Hindlimb muscle (tissue), 1 donor: Measurements from ENCODE around the gene LIN7B. TPM values are rescaled to one million over a fixed set of nuclear protein-coding genes. Genes with fewer than 3 reads are reported as not detected.
A peak's percentile ranks its signal among the peaks of the same experiment; 100 is the strongest.
"Not testable (repeated sequence)": the region's sequence is repeated elsewhere in the genome, so short reads cannot be mapped to it uniquely, and the experiment has no call there.

Source experiments
- DNase-seq: peaks from one replicate; pipeline ENCODE4 v3.0.0-alpha.2; 2013
- polyA plus RNA-seq: library from polyadenylated mRNA; unstranded; fragments of 120-200 nt; gene quantifications from one replicate; pipeline ENCODE4 v1.2.1, GENCODE V29; 2013; ENCODE audit not compliant: insufficient read length

LIN7B gene, protein sequence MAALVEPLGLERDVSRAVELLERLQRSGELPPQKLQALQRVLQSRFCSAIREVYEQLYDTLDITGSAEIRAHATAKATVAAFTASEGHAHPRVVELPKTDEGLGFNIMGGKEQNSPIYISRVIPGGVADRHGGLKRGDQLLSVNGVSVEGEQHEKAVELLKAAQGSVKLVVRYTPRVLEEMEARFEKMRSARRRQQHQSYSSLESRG
- 13.4 TPM for polyA plus RNA-seq

DNA sequence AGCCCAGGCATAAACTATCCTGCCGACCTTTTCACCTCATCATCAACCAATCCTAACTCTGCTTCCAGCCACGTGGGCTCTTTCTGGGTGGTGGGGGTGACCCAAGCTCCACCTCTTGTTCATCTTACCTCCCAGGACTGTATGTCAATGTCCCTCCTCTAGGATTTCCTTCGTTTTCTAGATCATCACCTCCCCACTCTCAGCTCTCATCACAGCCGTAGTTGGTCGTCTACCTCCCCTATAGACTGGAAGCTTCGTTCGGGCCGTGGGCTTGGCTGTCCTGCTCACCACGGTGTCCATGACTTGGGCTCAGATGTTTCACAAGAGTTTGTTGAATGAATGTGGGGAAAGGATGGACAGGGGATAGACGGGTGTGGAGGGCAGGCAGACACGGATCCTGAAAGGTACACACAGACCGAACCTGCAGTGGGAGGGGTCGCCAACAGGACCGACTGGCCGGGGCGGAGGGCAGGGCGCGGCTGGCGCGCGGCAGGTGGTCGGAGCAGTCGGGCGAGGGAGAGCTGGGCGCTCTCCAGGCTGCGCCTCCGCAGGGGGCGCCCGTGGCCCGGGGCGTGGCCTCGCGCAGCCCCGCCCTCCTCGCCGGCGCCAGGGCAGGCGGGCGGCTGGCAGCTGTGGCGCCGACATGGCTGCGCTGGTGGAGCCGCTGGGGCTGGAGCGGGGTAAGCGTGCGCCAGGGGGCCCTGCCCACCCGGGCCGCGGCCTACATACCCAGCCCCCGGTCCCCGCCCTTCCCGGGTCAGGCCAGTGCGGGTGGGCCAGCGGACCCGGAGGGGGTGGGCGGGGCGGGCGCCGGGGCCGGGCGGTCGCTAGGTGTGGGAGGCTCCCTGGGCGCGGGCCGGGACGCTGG is at the start of gene LIN7B:
Gene LIN7B (plus strand): TSS at position 609 of the 868 bp plus-strand sequence. CDS start 35 bp downstream, at position 644.
- DNase-seq, result peak; percentile 78

DNA sequence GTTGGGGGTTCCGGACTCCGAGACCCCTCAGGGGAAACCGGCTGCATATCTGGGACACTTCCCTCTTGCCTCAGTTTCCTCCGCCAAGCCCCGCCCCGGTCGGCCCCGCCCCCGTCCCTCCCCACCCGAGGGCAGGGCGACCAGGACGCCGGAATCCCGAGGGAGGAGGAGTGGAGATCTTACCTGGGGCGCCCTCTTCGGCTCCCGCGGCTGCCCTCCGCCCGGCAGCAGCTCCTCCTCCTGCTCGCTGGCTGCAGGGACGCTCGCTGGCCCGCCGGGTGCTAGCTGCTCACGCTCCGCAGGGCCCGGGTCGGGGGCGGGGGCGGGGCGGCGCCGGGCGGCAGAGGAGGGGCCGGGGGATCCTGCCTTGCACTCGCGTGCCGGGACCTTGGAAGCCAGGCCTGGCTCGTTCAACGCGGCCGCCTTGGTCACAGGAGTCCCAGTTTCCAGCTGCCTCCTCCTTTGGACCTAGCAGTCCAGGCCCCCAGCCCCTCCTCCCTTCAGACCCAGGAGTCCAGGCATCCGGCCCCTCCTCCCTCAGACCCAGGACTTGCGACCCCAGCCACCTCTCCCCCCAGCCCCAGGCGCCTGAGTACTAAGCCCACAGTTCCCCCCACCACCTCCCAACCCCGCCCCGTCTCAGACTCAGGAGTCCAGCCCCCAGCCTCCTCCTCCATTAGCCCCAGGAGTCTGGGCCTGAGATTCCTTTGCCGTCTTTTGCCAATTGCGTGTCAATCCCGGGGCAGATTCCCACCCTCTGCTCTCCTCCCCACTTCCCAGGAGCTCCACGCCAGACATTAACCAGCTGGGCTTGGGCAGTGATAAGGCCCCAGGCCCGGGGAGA is 49.2 kb upstream of the LIN7B start, which contains the start of gene NTF4:
Gene NTF4 (minus strand): TSS at position 51 of the 844 bp plus-strand sequence. CDS start 2,821 bp downstream, outside the sequence.
- no peak for DNase-seq

DNA sequence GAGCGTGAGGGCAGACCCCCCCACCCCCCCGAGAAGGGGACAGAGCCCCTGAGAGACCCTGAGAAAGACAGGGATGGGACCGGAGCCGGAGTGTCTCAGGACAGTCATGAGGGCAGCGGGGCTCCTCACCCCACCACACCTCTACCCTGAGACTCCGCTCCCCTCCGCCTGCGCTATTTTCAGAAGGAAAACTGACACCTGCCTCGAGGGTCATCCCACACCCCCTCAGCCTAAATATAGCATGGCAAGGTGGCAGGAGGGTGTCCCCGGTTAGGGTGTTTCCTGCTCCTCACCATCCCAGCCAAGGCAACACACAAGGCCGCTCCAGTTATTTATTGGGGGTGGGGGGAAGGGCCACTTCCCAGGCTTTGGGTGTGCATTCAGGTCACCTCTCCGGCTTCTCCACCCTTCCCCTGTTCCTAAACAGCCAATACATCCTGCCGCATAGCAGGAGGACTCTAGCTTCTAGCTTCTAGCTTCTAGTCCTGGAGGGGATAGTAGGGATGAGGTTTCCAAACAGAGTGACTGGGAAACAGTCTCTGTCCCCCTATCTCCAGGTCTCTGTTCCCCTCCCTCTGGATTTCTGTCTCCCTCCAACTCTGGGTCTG is 48.2 kb upstream of the LIN7B start:
- DNase-seq, result no peak

DNA sequence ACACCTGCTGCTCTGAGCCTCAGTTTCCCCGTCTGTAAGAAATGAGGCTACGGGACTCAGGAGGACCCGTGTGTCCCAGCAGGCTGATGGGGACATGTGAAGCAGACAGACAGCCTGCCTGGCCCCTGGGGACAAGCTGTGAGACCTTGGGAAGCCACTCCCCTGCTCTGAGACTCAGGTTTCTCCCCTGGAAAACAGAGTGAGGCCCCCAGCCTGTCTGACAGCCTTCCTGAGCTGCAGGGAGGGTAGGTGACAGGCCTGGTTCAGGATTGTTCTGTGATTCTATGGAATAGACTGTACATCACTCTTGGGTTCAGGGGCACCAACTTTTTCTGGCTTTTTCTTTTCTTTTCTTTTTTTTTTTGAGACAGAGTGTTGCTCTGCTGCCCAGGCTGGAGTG is 46.6 kb upstream of the LIN7B start:
- no peak for DNase-seq

DNA sequence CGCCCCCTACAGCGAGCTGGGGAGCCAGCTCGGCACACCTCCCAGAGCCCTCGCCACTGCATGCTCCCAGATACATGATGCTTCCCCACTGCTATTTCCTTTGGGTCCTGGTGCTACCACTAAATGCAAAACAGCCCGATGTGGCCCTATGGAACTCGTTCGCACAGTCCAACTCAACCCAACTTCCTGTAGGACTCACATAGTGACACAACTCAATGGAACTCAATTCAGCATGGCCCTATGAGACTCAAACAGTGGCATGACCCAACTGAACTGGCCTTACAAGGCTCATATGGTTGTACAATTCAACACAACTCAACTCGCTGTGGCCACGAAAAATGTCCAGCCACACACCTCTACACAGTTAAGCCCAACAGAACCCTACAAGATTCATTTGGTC is 45.1 kb upstream of the LIN7B start:
- no peak for DNase-seq

DNA sequence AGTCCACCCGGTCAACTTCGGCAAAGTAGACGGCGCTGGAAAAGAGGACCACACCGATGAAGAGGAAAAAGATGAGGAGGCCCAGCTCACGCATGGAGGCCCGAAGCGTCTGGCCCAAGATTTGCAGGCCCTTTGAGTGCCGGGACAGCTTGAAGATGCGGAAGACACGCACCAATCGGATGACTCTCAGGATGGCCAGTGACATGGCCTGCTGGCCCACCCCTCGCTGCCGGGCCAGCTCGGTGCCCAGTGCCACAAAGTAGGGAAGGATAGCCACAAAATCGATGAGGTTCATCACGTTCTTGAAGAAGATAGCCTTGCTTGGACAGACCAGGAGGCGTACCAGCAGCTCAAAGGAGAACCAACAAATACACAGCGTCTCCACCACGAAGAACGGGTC is 43.8 kb upstream of the LIN7B start:
- DNase-seq, result no peak

DNA sequence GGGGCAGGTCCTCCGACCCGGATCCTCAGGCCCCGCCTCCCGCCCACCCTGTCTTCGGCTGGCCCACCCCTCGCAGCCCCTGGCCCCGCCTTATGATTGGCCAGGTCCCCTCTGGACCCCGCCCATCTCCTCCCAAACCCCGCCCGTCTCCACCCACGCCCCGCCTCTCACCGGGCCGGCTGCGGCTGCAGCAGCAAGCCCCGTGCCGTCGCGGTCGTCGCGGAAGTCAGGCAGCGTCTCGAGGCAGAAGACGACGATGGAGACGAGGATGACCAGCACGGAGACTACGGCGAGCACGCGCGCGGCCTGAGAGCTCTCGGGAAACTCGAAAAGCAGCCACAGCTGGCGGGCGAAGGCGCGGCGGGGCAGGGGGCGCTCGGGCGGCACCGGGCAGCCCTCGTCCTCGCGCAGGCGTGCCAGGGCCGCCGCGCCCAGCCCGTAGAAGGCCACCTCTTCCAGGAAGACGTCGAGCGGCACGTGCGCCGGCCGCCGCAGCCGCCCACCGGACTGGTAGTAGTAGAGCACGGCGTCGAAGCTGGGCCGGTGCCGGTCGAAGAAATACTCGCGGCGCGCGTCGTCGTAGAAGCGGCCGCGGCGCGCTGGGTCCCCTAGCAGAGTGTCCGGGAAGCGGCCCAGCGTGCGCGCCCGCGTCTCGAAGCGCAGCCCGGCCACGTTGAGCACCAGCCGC is 42.2 kb upstream of the LIN7B start:
- DNase-seq, result no peak

DNA sequence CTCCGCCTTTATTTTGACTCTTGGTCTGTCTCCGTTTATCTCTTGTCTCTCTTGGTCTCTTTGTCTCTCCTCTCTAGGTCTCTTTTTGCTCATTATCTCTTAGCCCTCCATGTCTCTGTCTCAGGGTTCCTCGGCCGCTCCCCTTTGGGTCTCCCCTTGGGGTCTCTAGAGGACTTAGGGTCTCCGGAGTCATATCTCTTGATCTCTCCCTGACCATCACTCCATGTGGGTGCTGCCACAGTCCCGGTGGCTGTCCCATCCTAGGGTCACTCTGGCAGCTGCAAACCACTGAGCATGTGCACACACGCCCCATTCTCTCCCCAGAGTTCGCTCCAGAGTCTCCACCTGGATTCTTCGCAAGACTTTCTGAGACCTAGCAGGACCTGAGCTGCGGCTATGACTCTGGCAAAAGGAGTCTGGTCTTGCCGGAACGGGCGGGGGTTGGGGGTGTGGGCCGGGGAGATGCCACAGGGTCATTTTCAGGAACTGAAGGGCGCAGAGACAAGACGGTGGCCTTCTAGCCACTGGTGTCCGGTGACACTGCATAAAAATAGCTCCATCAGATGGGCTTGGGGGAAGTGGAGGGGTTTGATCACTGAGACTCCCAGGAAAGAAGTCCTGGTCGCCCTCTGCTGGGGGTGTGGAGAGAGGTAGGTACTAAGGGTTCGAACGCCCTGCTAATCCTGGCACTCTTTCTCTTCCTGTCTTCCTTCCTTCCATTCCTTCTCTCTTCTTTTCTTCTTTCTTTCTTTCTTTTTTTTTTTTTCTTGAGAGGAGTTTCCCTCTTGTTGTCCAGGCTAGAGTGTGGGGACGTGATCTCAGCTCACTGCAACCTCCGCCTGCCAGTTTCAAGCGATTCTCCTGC is 40.4 kb upstream of the LIN7B start:
- no peak for DNase-seq

DNA sequence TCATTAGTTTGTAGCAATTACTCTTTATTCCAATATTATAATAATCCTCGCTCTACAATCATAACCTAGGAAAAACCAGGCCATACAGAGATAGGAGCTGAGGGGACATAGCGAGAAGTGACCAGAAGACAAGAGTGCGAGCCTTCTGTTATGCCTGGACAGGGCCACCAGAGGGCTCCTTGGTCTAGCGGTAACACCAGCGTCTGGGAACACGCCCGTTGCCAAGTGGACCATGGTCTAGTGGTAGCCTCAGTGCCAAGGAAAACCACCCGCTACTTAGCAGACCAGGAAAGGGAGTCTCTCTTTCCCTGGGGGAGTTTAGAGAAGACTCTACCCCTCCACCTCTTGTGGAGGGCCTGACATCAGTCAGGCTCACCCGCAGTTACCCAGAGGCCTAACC is 39.3 kb upstream of the LIN7B start:
- not testable (repeated sequence) for DNase-seq

DNA sequence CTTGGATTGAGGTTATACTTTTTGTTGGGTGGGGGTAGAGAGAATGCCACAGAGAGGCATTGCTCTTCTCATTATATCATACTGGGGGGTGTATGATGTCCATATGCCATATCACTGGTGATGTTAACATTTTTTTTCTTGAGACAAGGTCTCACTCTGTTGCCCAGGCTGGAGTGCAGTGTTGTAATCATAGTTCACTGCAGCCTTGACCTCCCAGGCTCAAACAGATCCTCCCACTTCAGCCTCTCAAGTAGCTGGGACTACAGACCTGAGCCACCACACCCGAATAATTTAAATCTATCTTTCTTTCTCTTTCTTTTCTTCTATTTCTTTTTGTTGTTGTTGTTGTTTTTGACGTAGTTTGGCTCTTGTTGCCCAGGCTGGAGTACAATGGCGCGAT is 33.8 kb upstream of the LIN7B start:
- no peak for DNase-seq

DNA sequence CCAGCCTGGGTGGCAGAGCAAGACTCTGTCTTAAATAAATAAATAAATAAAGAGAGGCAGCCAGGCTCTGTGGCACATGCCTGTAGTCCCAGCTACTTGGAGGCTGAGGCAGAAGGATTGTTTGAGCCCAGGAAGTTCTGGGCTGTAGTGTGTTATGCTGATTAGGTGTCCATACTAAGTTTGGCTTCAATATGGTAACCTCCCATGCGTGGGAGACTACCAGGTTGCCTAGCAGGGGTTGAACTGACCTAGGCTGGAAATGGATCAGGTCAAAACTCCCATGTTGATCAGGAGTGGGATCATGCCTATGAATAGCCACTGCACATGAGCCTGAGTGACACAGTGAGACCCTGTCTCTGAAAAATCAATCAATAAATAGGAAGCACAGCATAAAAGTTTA is 32.9 kb upstream of the LIN7B start:
- no peak for DNase-seq

DNA sequence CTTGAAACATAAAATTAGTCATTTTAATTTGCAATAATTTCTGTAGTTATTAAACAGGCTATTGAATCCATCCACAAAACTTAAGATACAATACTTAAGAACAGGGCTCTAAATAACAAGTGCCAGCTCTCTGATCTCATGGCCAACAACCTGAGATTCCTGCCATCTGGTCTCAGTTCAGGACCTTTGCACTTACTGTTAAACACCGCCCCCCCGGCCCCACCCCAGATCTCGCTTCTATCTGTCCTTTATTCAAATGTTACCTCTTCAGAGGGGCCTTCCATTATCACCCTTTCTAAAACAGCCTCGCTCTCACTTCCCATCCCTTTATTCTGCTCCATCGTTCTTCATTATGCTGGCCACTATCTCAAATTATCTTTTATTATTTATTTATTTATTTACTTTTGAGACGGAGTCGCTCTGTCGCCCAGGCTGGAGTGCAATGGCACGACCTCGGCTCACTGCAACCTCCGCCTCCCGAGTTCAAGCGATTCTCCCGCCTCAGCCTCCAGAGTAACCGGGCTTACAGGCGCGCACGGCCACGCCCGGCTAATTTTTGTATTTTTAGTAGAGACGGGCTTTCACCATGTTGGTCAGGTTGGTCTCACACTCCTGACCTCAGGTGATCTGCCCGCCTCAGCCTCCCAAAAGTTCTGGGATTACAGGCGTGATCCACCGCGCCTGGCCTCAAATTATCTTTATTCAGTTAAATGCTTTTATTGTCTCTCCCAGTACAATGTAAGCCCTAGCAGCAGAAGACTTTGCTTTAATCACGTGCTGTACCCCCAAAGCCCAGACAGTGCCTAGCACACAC is 29.8 kb upstream of the LIN7B start:
- DNase-seq, result no peak

DNA sequence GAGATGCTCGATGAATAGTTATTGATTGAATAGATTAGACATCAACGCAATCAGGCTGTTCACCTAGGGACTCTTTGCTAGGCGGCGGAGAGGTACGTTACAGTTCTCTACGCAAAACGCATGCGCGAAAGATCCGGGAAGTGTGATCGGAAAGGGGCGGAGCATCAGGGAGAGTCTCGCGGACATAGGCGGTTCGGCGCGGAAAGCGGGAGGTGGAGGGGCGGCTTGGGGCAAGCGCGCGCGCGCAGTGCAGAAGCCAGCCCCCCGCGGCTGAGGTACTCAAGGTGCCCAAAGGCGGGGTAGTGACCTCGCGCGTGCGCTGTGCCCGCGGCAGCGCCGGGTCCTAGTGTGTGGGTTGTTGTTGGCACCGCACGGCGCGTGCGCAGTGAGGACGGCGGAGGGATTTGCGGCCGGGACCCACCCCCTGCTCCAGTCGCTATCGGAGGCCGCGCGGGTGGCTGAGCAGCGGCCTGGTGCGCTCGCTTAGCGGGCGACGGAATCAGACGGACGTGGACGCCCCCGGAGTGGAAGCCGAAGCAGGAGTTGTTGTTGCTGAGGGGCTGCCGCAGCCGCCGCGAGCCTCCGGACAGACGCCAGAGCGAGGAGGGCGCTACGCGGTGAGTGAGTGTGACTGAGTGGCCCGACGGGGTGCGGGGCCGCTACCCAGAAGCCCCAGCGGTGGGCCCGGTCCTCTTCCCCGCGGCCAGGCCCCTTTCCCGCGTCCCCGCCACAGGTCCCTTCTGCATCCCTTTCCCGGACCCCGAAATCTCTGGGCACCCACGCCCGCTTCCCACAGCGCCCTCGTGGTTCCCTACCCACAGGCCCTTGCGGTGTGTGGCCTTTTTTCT is 28.9 kb upstream of the LIN7B start, which contains the start of gene SNRNP70:
Gene SNRNP70 (plus strand): TSS at position 432 of the 848 bp plus-strand sequence. CDS start 964 bp downstream, outside the sequence.
- DNase-seq, result peak; percentile 100

DNA sequence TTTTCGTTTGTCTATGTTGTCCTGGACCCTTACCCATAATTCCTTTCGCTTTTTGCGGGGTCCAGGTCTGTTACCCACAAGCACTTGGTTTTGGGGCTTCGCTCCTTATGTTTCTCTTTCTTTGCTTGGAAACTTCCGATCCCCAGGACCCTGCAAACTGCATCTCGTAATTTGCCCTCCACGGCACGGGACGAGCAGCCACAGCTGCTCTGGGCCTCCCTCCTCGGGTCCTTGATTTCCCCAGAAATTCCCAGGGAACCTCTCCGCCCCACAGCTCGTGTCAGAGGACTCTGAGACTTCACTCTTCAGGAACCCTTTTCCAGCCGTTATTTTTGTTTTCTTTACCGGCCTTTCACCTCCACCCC is 28.3 kb upstream of the LIN7B start:
- DNase-seq, result no peak

DNA sequence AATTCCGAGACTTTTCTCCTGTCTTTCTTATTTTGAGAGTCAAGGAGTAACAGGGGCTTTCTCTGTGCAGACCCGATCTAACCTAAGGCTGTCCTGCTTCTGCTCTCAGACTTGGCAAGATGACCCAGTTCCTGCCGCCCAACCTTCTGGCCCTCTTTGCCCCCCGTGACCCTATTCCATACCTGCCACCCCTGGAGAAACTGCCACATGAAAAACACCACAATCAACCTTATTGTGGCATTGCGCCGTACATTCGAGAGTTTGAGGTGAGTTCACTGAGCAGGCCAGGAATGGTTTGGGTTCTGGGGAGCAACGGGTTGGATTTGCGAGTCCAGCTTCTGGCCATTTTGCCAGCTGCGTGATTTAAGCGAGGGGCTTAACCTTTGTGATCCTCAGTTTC is 27.9 kb upstream of the LIN7B start:
- DNase-seq, result no peak

DNA sequence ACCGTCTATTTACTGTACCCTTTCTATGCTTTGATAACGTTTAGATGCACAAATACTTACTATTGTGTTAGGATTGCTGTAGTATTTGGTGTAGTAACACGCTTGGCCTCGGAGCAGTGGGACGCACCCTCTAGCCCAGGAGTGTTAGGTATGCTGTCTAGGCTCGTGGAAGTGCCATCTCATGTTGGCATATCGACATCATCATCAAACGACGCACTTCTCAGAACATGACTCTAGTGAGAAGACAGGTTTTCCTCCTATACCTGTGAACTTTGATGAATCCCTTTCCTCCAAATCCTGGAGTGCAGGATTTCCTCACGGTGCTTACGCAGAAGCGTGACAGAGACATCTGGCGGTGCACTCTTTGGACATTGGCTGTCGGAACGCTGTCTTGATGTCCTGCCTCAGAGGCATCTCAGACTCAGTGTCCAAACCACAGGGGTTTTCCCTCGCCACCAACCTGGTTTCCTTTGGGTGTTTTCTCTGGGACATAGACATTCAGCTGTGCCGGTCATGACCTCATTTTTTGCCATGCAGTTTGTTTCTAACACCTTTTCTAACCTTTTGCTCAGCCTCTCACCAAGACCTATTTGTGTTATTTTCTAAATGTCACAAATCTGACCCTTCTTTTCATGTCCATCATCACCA is 22.7 kb upstream of the LIN7B start:
- no peak for DNase-seq

DNA sequence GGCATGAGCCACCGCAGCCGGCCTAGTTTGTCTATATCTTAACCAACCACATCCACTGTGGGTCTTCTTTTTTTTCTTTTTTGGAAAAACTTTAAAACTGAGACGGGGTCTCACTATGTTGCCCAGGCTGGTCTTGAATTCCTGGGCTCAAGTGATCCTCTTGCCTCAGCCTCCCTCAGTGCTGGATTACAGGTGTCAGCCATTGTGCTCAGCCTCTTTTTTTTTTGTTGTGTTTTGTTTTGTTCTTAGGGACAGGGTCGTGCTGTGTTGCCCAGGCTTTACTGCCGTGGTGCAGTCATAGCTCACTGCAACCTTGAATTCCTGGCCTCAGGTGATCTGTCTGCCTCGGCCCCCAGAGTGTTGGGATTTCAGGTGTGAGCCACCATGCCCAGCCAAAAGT is 21.5 kb upstream of the LIN7B start:
- DNase-seq, result no peak
